WTC11 (cell line): Measurements from ENCODE around the gene GRID2.

Experiments
- CTCF ChIP-seq: fragments of 200-600 bp; IDR thresholded peaks from 2 replicates; pipeline ENCODE4 v1.8.0; 2022; ENCODE audit warnings: antibody characterized with exemption
- RORB ChIP-seq: fragments of 250-450 bp; sonication (Bioruptor Pico); IDR thresholded peaks from 2 replicates; pipeline ENCODE4 v1.9.0; 2021; ENCODE audit warnings: mild to moderate bottlenecking

- TF ChIP-seq RORB (CRISPR knock-in tag) (no peak), CTCF (no peak)
Measured at GRCh38 chr4:92399032-92399431, 95.3 kb downstream of the GRID2 start.
